Type B pancreatic cell (in vitro differentiated cells): ENCODE results near the gene GCKR. TPM values are rescaled to one million over a fixed set of nuclear protein-coding genes. Genes with fewer than 3 reads are reported as not detected.
"Not testable (repeated sequence)": the region's sequence is repeated elsewhere in the genome, so short reads cannot be mapped to it uniquely, and the experiment has no call there.

ENCODE experiments used
- DNase-seq: peaks from one replicate; pipeline ENCODE4 v3.0.0; 2021; ENCODE audit warnings: mixed read lengths; ENCODE audit not compliant: unreplicated experiment; ENCODE audit errors: extremely low spot score
- H3K27ac Mint-ChIP-seq: 2 replicates; pipeline ENCODE4 v1.8.0; 2021; ENCODE audit warnings: mild to moderate bottlenecking, mixed read lengths
- H3K27me3 Mint-ChIP-seq: 2 replicates; pipeline ENCODE4 v1.8.0; 2021; ENCODE audit warnings: mixed read lengths
- H3K36me3 Mint-ChIP-seq: 2 replicates; pipeline ENCODE4 v1.8.0; 2021; ENCODE audit warnings: mixed read lengths
- H3K4me1 Mint-ChIP-seq: one replicate; pipeline ENCODE4 v1.8.0; 2021; ENCODE audit warnings: mixed read lengths; ENCODE audit not compliant: unreplicated experiment
- H3K4me3 Mint-ChIP-seq: 2 replicates; pipeline ENCODE4 v1.8.0; 2021; ENCODE audit warnings: mild to moderate bottlenecking, mixed read lengths
- H3K9me3 Mint-ChIP-seq: 2 replicates; pipeline ENCODE4 v1.8.0; 2021; ENCODE audit warnings: mixed read lengths
- CTCF ChIP-seq: fragments of 200-600 bp; sonication (generic); conservative IDR thresholded peaks from 2 replicates; pipeline ENCODE4 v1.5.0; 2021; ENCODE audit warnings: antibody characterized with exemption, mild to moderate bottlenecking
- total RNA-seq: library from RNA; stranded (reverse); gene quantifications from 2 replicates; pipeline ENCODE4 v1.2.1, GENCODE V29; 2021; ENCODE audit warnings: low replicate concordance

The GCKR gene
- total RNA-seq, 1 donor from 2014 or later, result 0.65 TPM

- TF ChIP-seq CTCF, result no peak
- Mint-ChIP-seq H3K4me1 (no peaks in the 10 kb centered on the region), H3K27ac (no peak overlapping the region), H3K36me3 (no peaks in the 10 kb centered on the region), H3K9me3 (no peaks in the 10 kb centered on the region), H3K4me3 (no peak overlapping the region), H3K27me3 (peaks cover 41% of the 10 kb centered on the region)
- DNase-seq, result no peak
These were observed 30.5 kb downstream of the GCKR start for GRCh38 chr2:27527182-27527581.

- no peak overlapping the region for H3K4me3 Mint-ChIP-seq
- no peaks in the 10 kb centered on the region for H3K36me3 Mint-ChIP-seq
- H3K27ac Mint-ChIP-seq, result no peak overlapping the region
- no peak for DNase-seq
- no peaks in the 10 kb centered on the region for H3K9me3 Mint-ChIP-seq
- H3K4me1 Mint-ChIP-seq, result no peaks in the 10 kb centered on the region
- TF ChIP-seq CTCF, result no peak
- peaks cover 40% of the 10 kb centered on the region for H3K27me3 Mint-ChIP-seq
These were observed 35.3 kb downstream of the GCKR start for GRCh38 chr2:27531983-27532382.

- TF ChIP-seq CTCF, result no peak
- peaks cover 36% of the 10 kb centered on the region for H3K27me3 Mint-ChIP-seq
- H3K36me3 Mint-ChIP-seq, result no peaks in the 10 kb centered on the region
- no peak overlapping the region for H3K27ac Mint-ChIP-seq
- no peaks in the 10 kb centered on the region for H3K4me1 Mint-ChIP-seq
- no peaks in the 10 kb centered on the region for H3K9me3 Mint-ChIP-seq
- no peak overlapping the region for H3K4me3 Mint-ChIP-seq
- no peak for DNase-seq
These were observed 40.6 kb downstream of the GCKR start for GRCh38 chr2:27537287-27537686.

- H3K4me3 Mint-ChIP-seq, H3K36me3 Mint-ChIP-seq, H3K4me1 Mint-ChIP-seq, H3K27ac Mint-ChIP-seq, DNase-seq, H3K9me3 Mint-ChIP-seq: not testable (repeated sequence)
- peaks cover 27% of the 10 kb centered on the region for H3K27me3 Mint-ChIP-seq
These were observed 42.3 kb downstream of the GCKR start for GRCh38 chr2:27538839-27539450.

- not testable (repeated sequence) for H3K4me3 Mint-ChIP-seq, H3K4me1 Mint-ChIP-seq, H3K36me3 Mint-ChIP-seq, DNase-seq, H3K27ac Mint-ChIP-seq, H3K9me3 Mint-ChIP-seq
- H3K27me3 Mint-ChIP-seq, result peaks cover 22% of the 10 kb centered on the region
These were observed 43.0 kb downstream of the GCKR start for GRCh38 chr2:27539649-27540048.

GRCh38 chr2:27544143-27544821 is 47.6 kb downstream of the GCKR start:
- no peaks in the 10 kb centered on the region for H3K4me1 Mint-ChIP-seq
- DNase-seq, result no peak
- H3K27ac Mint-ChIP-seq, result no peak overlapping the region
- H3K27me3 Mint-ChIP-seq, result no peaks in the 10 kb centered on the region
- TF ChIP-seq CTCF, result no peak
- H3K4me3 Mint-ChIP-seq, result no peak overlapping the region
- peaks cover 8% of the 10 kb centered on the region for H3K9me3 Mint-ChIP-seq
- no peaks in the 10 kb centered on the region for H3K36me3 Mint-ChIP-seq
